ENCODE measurements around the gene PLOD1. TPM values are rescaled to one million over a fixed set of nuclear protein-coding genes. Genes with fewer than 3 reads are reported as not detected.

PLOD1 gene
- total and polyA plus RNA-seq, 4 donors: 33.5 to 112 (median 79.1) TPM

DNA sequence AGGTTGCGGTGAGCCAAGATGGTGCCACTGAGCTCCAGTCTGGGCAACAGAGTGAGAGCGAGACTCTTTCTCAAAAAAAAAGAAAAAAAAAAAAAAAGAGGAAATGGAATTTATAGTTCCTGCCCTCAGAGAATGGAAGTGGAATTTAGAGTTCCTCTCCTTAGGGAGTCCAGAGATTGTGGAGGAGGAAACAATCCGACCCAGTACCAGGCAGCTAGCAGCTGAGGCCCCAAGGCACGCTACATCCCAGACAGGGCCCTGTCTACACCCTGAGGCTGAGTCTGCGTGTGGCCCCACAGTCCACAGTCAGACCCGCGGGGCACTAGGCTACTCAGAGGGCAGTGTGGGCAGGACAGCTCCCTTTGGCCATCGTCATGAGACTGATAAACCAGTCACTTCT is 43.8 kb downstream of the PLOD1 start:
- WGBS, 2 donors: 81 to 84% methylated on average over 8 of the region's 8 CpGs
- peak overlapping the region; percentile 56 to 58 for H3K27ac ChIP-seq (ENCODE audit: low read depth in 1 of 2, low read length in 1 of 2)
- ATAC-seq (ENCODE audit: insufficient read depth, low FRiP score) (no peak), DNase-seq (no peak)
- H3K9me3 ChIP-seq (ENCODE audit: control insufficient read depth in 4 of 4, insufficient read depth in 3 of 4, low read length in 3 of 4): no peaks in the 10 kb centered on the region
- H3K4me1 ChIP-seq (ENCODE audit: control insufficient read depth in 5 of 5, insufficient read depth in 5 of 5, low read length in 5 of 5): peaks cover 3 to 12% (median 8%) of the 10 kb centered on the region in 5 donors
- no peak overlapping the region for H3K4me3 ChIP-seq
- H3K27me3 ChIP-seq (ENCODE audit: control insufficient read depth in 3 of 3, insufficient read depth in 3 of 3, low read length in 2 of 3): no peaks in the 10 kb centered on the region
- peaks cover 6 to 27% (median 14%) of the 10 kb centered on the region in 4 donors for H3K36me3 ChIP-seq (ENCODE audit: control insufficient read depth in 4 of 4, insufficient read depth in 4 of 4, low read length in 4 of 4)
- TF ChIP-seq, protein P1, sequence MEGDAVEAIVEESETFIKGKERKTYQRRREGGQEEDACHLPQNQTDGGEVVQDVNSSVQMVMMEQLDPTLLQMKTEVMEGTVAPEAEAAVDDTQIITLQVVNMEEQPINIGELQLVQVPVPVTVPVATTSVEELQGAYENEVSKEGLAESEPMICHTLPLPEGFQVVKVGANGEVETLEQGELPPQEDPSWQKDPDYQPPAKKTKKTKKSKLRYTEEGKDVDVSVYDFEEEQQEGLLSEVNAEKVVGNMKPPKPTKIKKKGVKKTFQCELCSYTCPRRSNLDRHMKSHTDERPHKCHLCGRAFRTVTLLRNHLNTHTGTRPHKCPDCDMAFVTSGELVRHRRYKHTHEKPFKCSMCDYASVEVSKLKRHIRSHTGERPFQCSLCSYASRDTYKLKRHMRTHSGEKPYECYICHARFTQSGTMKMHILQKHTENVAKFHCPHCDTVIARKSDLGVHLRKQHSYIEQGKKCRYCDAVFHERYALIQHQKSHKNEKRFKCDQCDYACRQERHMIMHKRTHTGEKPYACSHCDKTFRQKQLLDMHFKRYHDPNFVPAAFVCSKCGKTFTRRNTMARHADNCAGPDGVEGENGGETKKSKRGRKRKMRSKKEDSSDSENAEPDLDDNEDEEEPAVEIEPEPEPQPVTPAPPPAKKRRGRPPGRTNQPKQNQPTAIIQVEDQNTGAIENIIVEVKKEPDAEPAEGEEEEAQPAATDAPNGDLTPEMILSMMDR (IDR thresholded peaks at IDR 0.05; ENCODE audit: control extremely low read depth, extremely low read depth): no peak
- H3K9ac ChIP-seq (ENCODE audit: insufficient read depth in 1 of 2, low read length in 2 of 2): no peak overlapping the region

DNA sequence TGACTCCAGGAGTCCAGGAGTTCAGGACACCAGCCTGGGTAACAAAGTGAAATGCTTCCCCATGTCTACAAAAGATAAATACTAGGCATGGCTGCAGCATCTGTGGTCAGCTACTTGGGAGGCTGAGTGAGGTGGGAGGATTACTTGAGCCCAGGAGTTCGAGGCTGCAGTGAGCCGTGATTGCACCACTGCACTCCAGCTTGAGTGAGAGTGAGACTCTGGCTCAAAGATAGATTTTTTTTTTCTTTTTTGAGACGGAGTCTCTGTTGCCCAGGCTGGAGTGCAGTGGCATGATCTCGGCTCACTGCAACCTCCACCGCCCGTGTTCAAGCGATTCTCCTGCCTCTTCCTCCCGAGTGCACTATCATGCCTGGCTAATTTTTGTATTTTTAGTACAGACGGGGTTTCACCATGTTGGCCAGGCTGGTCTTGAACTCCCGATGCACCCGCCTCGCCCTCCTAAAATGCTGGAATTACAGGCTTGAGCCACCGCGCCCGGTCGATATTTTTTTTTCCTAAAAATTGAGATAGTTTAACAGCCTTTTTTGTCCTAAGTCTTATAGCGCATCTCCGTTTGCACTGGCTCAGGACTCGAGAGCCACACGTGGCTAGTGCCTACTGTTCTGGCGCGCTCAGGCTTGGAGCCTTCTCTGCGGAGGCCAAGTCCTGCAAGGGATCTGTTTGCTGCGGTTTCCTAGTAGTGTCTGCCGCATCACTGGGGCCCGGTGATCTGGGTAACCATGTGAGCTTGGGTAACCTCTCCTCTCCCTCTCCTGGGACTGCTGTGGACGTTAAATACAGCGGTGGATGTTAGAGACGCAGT is 44.7 kb downstream of the PLOD1 start:
- Histone ChIP-seq H3K27ac (ENCODE audit: low read depth in 1 of 2, low read length in 1 of 2) (peak overlapping the region; percentile 58 to 95), H3K9ac (ENCODE audit: insufficient read depth in 1 of 2, low read length in 2 of 2) (peak overlapping the region in 1 of 2 donors; percentile 24), H3K4me1 (ENCODE audit: control insufficient read depth in 5 of 5, insufficient read depth in 5 of 5, low read length in 5 of 5) (peaks cover 3 to 12% (median 8%) of the 10 kb centered on the region in 5 donors), H3K4me3 (no peak overlapping the region), H3K36me3 (ENCODE audit: control insufficient read depth in 4 of 4, insufficient read depth in 4 of 4, low read length in 4 of 4) (peaks cover 6 to 24% (median 13%) of the 10 kb centered on the region in 4 donors), H3K27me3 (ENCODE audit: control insufficient read depth in 3 of 3, insufficient read depth in 3 of 3, low read length in 2 of 3) (no peaks in the 10 kb centered on the region), H3K9me3 (ENCODE audit: control insufficient read depth in 4 of 4, insufficient read depth in 3 of 4, low read length in 3 of 4) (no peaks in the 10 kb centered on the region)
- no peak for DNase-seq
- ATAC-seq (ENCODE audit: insufficient read depth, low FRiP score): no peak
- 53 to 63% methylated on average over 29 of the region's 29 CpGs for WGBS, 2 donors
- TF ChIP-seq, protein P1 (IDR thresholded peaks at IDR 0.05; ENCODE audit: control extremely low read depth, extremely low read depth): no peak

DNA sequence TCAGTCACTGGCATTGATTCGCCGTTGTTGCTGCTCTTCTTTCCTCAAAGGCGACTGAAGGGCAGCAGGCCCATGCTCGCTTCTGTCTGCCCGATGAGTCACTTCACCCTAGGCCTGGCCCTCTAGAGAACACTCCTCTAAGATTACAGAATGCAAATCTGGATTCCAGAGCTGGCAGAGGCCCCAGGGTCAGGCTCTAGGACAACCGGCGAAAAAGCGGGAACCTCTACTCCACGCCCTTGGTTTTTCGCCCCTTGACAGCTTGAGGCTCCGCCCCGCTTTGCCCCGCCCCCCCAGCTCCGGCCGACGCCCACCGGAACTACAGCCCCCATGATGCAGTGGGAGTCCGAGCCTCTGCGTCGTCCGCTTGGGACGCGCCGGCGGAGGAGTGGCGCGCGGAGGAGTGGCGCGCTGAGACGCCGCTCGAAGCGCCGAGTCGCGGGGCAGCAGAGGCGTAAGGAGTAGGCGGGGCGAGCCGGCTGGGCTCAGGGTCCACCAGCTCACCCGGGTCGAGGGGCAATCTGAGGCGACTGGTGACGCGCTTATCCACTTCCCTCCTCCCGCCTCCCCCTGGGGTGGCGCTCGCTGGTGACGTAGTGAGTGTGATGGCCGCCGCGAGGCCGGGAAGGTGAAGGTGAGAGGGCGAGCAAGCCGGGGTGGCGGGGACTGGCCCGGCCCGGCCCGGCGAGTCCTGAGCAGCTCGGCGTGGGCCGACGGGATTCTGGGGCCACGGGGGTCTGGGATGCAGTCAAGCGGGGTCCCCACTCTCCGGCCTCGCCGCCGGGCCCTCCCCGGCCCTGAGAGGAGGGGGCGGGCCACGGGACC is 45.5 kb downstream of the PLOD1 start, which contains the start of gene MFN2:
Gene MFN2 (plus strand): TSS at position 594 of the 825 bp plus-strand sequence. CDS start 8,725 bp downstream, outside the sequence.
- peak within 1 kb of the TSS; percentile 95 to 99 for H3K27ac ChIP-seq (ENCODE audit: low read depth in 1 of 2, low read length in 1 of 2)
- peaks cover 3 to 12% (median 8%) of the 10 kb centered on the region in 5 donors for H3K4me1 ChIP-seq (ENCODE audit: control insufficient read depth in 5 of 5, insufficient read depth in 5 of 5, low read length in 5 of 5)
- 1% methylated on average over 53 to 74 of the region's 74 CpGs for WGBS, 2 donors
- H3K4me3 ChIP-seq: peak within 1 kb of the TSS; percentile 88
- no peaks in the 10 kb centered on the region for H3K27me3 ChIP-seq (ENCODE audit: control insufficient read depth in 3 of 3, insufficient read depth in 3 of 3, low read length in 2 of 3)
- TF ChIP-seq, protein P1 (IDR thresholded peaks at IDR 0.05; ENCODE audit: control extremely low read depth, extremely low read depth): no peak
- H3K9me3 ChIP-seq (ENCODE audit: control insufficient read depth in 4 of 4, insufficient read depth in 3 of 4, low read length in 3 of 4): no peaks in the 10 kb centered on the region
- H3K9ac ChIP-seq (ENCODE audit: insufficient read depth in 1 of 2, low read length in 2 of 2): peak within 1 kb of the TSS; percentile 87 to 91
- ATAC-seq (ENCODE audit: insufficient read depth, low FRiP score) (peak; percentile 96), DNase-seq (peak; percentile 98 to 99 (median 98))
- H3K36me3 ChIP-seq (ENCODE audit: control insufficient read depth in 4 of 4, insufficient read depth in 4 of 4, low read length in 4 of 4): peaks cover 2 to 23% (median 15%) of the 10 kb centered on the region in 4 donors

All from lung (tissue), 12 donors.